RWPE2 (cell line): ENCODE measurements around the gene SCTR.

Experiments used
- ATAC-seq: fragments of 200-7000 bp; cut with Tn5 transposase; 3 replicates; pipeline ENCODE4 v1.9.1; 2021; ENCODE audit warnings: low read depth
- DNase-seq: peaks from one replicate; pipeline ENCODE4 v3.0.0-alpha.2; 2020; ENCODE audit warnings: low spot score
- H3K27ac ChIP-seq: fragments of 450-650 bp; 2 replicates; pipeline ENCODE4 v1.5.1; 2017; ENCODE audit warnings: mild to moderate bottlenecking; ENCODE audit not compliant: poor library complexity, severe bottlenecking
- H3K27me3 ChIP-seq: fragments of 250-450 bp; sonication (Bioruptor Pico); 2 replicates; pipeline ENCODE4 v1.5.1; 2021; ENCODE audit warnings: mild to moderate bottlenecking, moderate library complexity; ENCODE audit not compliant: insufficient read depth, poor library complexity, severe bottlenecking
- H3K36me3 ChIP-seq: fragments of 250-450 bp; sonication (Bioruptor Pico); 2 replicates; pipeline ENCODE4 v1.5.1; 2020; ENCODE audit warnings: low read depth, mild to moderate bottlenecking, moderate library complexity
- H3K4me1 ChIP-seq: fragments of 250-450 bp; sonication (Bioruptor Pico); 2 replicates; pipeline ENCODE4 v1.5.1; 2021; ENCODE audit warnings: mild to moderate bottlenecking, moderate library complexity; ENCODE audit not compliant: insufficient read depth, poor library complexity, severe bottlenecking
- H3K4me3 ChIP-seq: fragments of 250-450 bp; sonication (Bioruptor Pico); 2 replicates; pipeline ENCODE4 v1.5.1; 2021; ENCODE audit warnings: mild to moderate bottlenecking, moderate library complexity; ENCODE audit not compliant: severe bottlenecking
- H3K9me3 ChIP-seq: fragments of 250-450 bp; sonication (Bioruptor Pico); 2 replicates; pipeline ENCODE4 v1.5.1; 2021; ENCODE audit warnings: mild to moderate bottlenecking, moderate library complexity; ENCODE audit not compliant: severe bottlenecking
- TF ChIP-seq, protein P1 (sequence below): fragments of 450-650 bp; IDR thresholded peaks from one replicate; pipeline ENCODE4 v1.5.1; 2017; ENCODE audit warnings: mild to moderate bottlenecking, moderate library complexity; ENCODE audit not compliant: poor library complexity, severe bottlenecking

SCTR gene

DNA sequence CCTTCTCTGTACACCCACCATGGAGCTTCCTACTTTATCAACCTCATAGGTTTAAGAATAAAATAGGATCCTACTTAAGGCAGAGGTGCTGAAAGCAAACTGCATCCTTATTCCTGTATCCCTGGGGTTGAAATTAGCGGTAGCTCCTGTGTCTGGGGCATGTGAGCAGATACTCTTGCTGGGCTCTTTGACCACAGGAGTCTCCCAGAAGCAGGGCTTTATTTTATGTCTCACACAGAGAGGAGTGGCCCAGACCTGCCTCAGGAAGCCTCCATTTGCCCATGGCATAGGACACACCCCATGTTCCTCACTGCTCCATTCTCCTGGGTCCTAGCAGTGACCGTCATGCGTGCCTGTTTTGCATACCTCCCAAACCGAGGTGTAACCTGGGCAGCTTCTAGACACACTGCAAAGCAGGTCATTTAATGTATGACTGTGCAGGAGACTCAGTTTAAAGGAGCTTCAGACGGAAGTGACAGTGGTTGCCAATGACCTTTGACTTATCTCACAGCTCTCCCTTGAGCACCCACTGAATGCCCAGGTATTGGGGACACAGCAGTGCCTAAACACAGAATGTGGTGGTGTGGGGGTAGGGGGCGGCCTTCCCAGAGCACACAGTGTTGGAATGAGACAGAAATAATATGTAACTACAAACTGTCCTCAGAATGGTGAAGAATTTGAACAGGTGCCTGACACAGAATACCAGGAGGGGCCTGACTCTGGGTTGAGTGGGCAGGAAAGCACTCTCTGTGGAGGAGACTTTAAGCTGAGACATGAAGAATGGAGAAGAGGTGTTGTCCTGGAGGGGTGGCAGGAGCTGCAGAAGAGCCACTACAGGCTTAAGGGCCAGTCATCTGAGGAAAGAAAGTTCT lies 89.0 kb downstream of the SCTR start:
- Histone ChIP-seq H3K4me1 (peaks cover 3% of the 10 kb centered on the region), H3K36me3 (no peaks in the 10 kb centered on the region), H3K4me3 (no peak overlapping the region), H3K27ac (no peak overlapping the region), H3K27me3 (no peaks in the 10 kb centered on the region), H3K9me3 (no peaks in the 10 kb centered on the region)
- DNase-seq (no peak), ATAC-seq (no peak)
- TF ChIP-seq, protein P1, sequence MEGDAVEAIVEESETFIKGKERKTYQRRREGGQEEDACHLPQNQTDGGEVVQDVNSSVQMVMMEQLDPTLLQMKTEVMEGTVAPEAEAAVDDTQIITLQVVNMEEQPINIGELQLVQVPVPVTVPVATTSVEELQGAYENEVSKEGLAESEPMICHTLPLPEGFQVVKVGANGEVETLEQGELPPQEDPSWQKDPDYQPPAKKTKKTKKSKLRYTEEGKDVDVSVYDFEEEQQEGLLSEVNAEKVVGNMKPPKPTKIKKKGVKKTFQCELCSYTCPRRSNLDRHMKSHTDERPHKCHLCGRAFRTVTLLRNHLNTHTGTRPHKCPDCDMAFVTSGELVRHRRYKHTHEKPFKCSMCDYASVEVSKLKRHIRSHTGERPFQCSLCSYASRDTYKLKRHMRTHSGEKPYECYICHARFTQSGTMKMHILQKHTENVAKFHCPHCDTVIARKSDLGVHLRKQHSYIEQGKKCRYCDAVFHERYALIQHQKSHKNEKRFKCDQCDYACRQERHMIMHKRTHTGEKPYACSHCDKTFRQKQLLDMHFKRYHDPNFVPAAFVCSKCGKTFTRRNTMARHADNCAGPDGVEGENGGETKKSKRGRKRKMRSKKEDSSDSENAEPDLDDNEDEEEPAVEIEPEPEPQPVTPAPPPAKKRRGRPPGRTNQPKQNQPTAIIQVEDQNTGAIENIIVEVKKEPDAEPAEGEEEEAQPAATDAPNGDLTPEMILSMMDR = no peak

DNA sequence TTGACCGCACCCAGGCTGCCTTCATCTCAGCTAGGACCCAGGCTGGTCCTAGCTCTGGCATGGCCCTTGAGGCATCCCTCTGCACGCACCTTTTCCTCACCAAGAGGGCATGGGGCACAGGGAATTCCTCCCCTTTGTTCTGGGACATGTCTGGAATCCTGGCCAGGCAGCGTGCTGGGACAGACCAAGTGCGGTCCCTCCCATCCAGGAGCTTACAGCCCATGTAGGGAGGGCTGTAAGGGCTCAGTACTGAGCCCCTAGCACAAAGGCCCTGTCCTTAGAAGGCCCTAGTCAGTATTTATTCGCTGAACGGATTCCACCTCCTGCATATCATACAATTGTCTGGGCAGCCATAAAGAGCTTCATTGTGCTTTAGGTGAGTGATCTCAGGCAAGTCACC lies 89.6 kb downstream of the SCTR start:
- TF ChIP-seq, protein P1 = no peak
- DNase-seq (no peak), ATAC-seq (no peak)
- no peaks in the 10 kb centered on the region for H3K27me3 ChIP-seq
- H3K9me3 ChIP-seq = no peaks in the 10 kb centered on the region
- H3K36me3 ChIP-seq = no peaks in the 10 kb centered on the region
- no peak overlapping the region for H3K4me3 ChIP-seq
- no peak overlapping the region for H3K27ac ChIP-seq
- peaks cover 3% of the 10 kb centered on the region for H3K4me1 ChIP-seq

DNA sequence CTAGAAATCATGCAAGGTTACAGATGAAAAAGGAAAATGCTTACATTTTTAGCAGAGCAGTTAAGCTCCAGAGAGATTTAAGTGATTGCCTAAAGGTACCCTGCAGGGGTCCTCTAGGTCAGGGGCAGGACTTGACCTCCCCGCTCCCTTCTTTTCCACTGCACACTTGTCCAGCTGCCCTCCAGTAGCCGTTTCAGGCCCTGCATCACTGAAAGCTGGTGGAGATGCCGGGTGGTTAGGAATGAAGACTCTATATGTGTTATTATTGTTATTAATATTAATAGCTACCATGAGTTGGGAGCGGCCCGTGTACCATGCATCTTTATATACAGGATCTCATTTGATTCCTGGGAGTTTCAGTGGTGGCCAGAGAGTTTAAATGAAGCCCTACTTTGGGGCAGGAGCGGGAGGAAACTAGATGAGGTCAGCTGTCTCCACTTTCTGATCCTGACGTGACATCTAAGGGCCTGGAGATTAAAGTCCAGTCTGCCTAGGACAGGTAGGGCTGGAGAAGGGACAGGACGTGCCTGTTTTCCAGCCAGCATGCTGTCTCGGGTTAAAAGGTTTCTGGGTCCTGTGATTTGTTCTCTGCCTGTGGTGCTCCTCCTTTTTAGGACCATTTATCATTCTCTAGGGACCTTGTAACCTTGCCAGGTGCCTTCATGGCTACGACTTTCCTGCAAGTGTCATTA lies 90.5 kb downstream of the SCTR start:
- no peak for DNase-seq
- Histone ChIP-seq H3K27ac (no peak overlapping the region), H3K4me3 (no peak overlapping the region), H3K27me3 (no peaks in the 10 kb centered on the region), H3K4me1 (peaks cover 3% of the 10 kb centered on the region), H3K9me3 (no peaks in the 10 kb centered on the region), H3K36me3 (no peaks in the 10 kb centered on the region)
- ATAC-seq = no peak
- TF ChIP-seq, protein P1 = no peak

DNA sequence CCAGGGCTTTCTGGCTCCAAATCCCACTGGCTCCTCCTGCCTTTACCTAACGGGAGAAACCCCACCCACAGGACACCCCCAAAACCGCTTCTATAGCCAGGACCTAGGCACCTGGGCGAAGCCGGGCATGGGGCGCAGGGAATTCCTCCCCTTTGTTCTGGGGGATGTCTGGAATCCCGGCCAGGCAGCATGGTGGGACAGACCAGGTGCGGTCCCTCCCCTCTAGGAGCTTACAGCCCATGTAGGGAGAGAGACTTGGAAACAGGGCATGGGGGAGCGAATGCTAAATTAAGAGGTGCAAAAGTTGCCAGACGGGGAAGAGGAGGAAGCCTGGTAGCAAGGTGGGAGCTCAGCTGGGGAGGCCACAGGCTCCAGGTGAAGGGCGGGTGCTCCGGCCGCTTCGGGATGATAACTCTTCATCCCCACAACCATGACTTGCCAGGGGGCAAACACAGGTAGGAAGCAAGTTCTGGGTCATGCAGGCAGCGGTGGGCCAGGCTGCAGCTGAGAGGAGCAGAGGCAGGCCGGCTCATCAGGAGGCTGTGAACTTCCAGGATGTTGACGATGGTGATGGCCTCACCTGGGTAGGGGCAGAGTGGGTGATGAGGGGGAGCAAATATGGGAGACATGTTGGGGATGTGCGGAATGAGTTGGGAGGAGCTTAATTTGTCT lies 91.3 kb downstream of the SCTR start:
- ATAC-seq = no peak
- DNase-seq = no peak
- TF ChIP-seq, protein P1 = no peak
- Histone ChIP-seq H3K36me3 (no peaks in the 10 kb centered on the region), H3K27ac (no peak overlapping the region), H3K4me3 (no peak overlapping the region), H3K4me1 (peaks cover 3% of the 10 kb centered on the region), H3K9me3 (no peaks in the 10 kb centered on the region), H3K27me3 (no peaks in the 10 kb centered on the region)
